Measurements from ENCODE around the gene KMT2B. TPM values are rescaled to one million over a fixed set of nuclear protein-coding genes. Genes with fewer than 3 reads are reported as not detected.

KMT2B gene
- polyA plus RNA-seq, 4 donors, result 24.2 to 42.6 (median 34.2) TPM

GRCh38 chr19:35776102-35776788 lies 58.4 kb downstream of the KMT2B start:
- no peak for DNase-seq (ENCODE audit: low read depth in 4 of 4, low spot score in 2 of 4)

GRCh38 chr19:35777086-35777841 lies 59.5 kb downstream of the KMT2B start:
- DNase-seq (ENCODE audit: low read depth in 4 of 4, low spot score in 2 of 4), result no peak

GRCh38 chr19:35777961-35778360 lies 60.2 kb downstream of the KMT2B start:
- no peak for DNase-seq (ENCODE audit: low read depth in 4 of 4, low spot score in 2 of 4)

- no peak for DNase-seq (ENCODE audit: low read depth in 4 of 4, low spot score in 2 of 4)
Measured at GRCh38 chr19:35779033-35779432, 61.2 kb downstream of the KMT2B start.

- DNase-seq (ENCODE audit: low read depth in 4 of 4, low spot score in 2 of 4), result no peak
Measured at GRCh38 chr19:35780058-35780457, 62.3 kb downstream of the KMT2B start.

- DNase-seq (ENCODE audit: low read depth in 4 of 4, low spot score in 2 of 4), result no peak
Measured at GRCh38 chr19:35780717-35781116, 62.9 kb downstream of the KMT2B start.

GRCh38 chr19:35781650-35782049 lies 63.8 kb downstream of the KMT2B start:
- no peak for DNase-seq (ENCODE audit: low read depth in 4 of 4, low spot score in 2 of 4)

GRCh38 chr19:35782589-35782988 lies 64.8 kb downstream of the KMT2B start:
- no peak for DNase-seq (ENCODE audit: low read depth in 4 of 4, low spot score in 2 of 4)

- no peak for DNase-seq (ENCODE audit: low read depth in 4 of 4, low spot score in 2 of 4)
Measured at GRCh38 chr19:35783469-35784434, 65.9 kb downstream of the KMT2B start.

GRCh38 chr19:35784503-35785338 lies 66.9 kb downstream of the KMT2B start:
- DNase-seq (ENCODE audit: low read depth in 4 of 4, low spot score in 2 of 4), result no peak

- no peak for DNase-seq (ENCODE audit: low read depth in 4 of 4, low spot score in 2 of 4)
Measured at GRCh38 chr19:35785339-35785627, 67.5 kb downstream of the KMT2B start.

- no peak for DNase-seq (ENCODE audit: low read depth in 4 of 4, low spot score in 2 of 4)
Measured at GRCh38 chr19:35786299-35787160, 68.7 kb downstream of the KMT2B start.

- DNase-seq (ENCODE audit: low read depth in 4 of 4, low spot score in 2 of 4), result no peak
Measured at GRCh38 chr19:35787227-35787799, 69.5 kb downstream of the KMT2B start.

Other genes with a start within 250 kb of the KMT2B start
- 1 to 10 TPM in 2 of 4 donors, under 1 TPM in 2; 0.48 to 2.1 (median 0.85) TPM for gene KRTDAP, start 227.5 kb upstream of the KMT2B start, polyA plus RNA-seq (ENCODE audit: insufficient read length in 4 of 4)
- gene DMKN, start 204.4 kb upstream of the KMT2B start, polyA plus RNA-seq (ENCODE audit: insufficient read length in 4 of 4), result 100 to 1,000 TPM in 2 of 4 donors, 10 to 100 TPM in 2; 69.7 to 135 (median 107) TPM
- under 1 TPM in 3 of 4 donors, not detected in 1; 0.10 to 0.24 (median 0.21) TPM for gene SBSN, start 189.7 kb upstream of the KMT2B start, polyA plus RNA-seq (ENCODE audit: insufficient read length in 4 of 4)
- not detected for gene GAPDHS, start 184.5 kb upstream of the KMT2B start, polyA plus RNA-seq (ENCODE audit: insufficient read length in 4 of 4)
- gene TMEM147, start 172.4 kb upstream of the KMT2B start, polyA plus RNA-seq (ENCODE audit: insufficient read length in 4 of 4), result 100 to 1,000 TPM in 2 of 4 donors, 10 to 100 TPM in 2; 80.6 to 113 (median 93.9) TPM
- gene ATP4A, start 154.3 kb upstream of the KMT2B start, polyA plus RNA-seq (ENCODE audit: insufficient read length in 4 of 4), result under 1 TPM in 1 of 4 donors, not detected in 3; 0.05 TPM
- not detected for gene PMIS2, start 131.8 kb upstream of the KMT2B start, polyA plus RNA-seq (ENCODE audit: insufficient read length in 4 of 4)
- gene HAUS5, start 105.3 kb upstream of the KMT2B start, polyA plus RNA-seq (ENCODE audit: insufficient read length in 4 of 4), result 10 to 100 TPM; 18.2 to 30.9 (median 26.9) TPM
- 10 to 100 TPM; 57.1 to 94.4 (median 73.3) TPM for gene RBM42, start 89.0 kb upstream of the KMT2B start, polyA plus RNA-seq (ENCODE audit: insufficient read length in 4 of 4)
- 1 to 10 TPM; 1.1 to 3.6 (median 2.6) TPM for gene ETV2, start 76.3 kb upstream of the KMT2B start, polyA plus RNA-seq (ENCODE audit: insufficient read length in 4 of 4)
- gene COX6B1, start 69.7 kb upstream of the KMT2B start, polyA plus RNA-seq (ENCODE audit: insufficient read length in 4 of 4), result 100 to 1,000 TPM; 302 to 435 (median 348) TPM
- 10 to 100 TPM in 3 of 4 donors, 1 to 10 TPM in 1; 9.8 to 26.7 (median 15.8) TPM for gene UPK1A, start 51.5 kb upstream of the KMT2B start, polyA plus RNA-seq (ENCODE audit: insufficient read length in 4 of 4)
- gene ZBTB32, start 13.4 kb upstream of the KMT2B start, polyA plus RNA-seq (ENCODE audit: insufficient read length in 4 of 4), result under 1 TPM; 0.17 to 0.91 (median 0.44) TPM
- gene IGFLR1, start 24.4 kb downstream of the KMT2B start, polyA plus RNA-seq (ENCODE audit: insufficient read length in 4 of 4), result 1 to 10 TPM; 2.8 to 4.6 (median 3.7) TPM
- gene U2AF1L4, start 27.4 kb downstream of the KMT2B start, polyA plus RNA-seq (ENCODE audit: insufficient read length in 4 of 4), result 10 to 100 TPM; 15.7 to 21.8 (median 19.7) TPM
- 10 to 100 TPM; 54.5 to 78.6 (median 66.5) TPM for gene PSENEN, start 27.6 kb downstream of the KMT2B start, polyA plus RNA-seq (ENCODE audit: insufficient read length in 4 of 4)
- 10 to 100 TPM; 11.5 to 13.0 (median 12.4) TPM for gene LIN37, start 30.6 kb downstream of the KMT2B start, polyA plus RNA-seq (ENCODE audit: insufficient read length in 4 of 4)
- 10 to 100 TPM; 19.4 to 32.3 (median 25.1) TPM for gene HSPB6, start 39.0 kb downstream of the KMT2B start, polyA plus RNA-seq (ENCODE audit: insufficient read length in 4 of 4)
- 10 to 100 TPM; 11.5 to 28.6 (median 18.2) TPM for gene PROSER3, start 40.2 kb downstream of the KMT2B start, polyA plus RNA-seq (ENCODE audit: insufficient read length in 4 of 4)
- gene ARHGAP33, start 57.6 kb downstream of the KMT2B start, polyA plus RNA-seq (ENCODE audit: insufficient read length in 4 of 4), result 10 to 100 TPM; 10.9 to 53.7 (median 30.0) TPM
- gene PRODH2, start 94.8 kb downstream of the KMT2B start, polyA plus RNA-seq (ENCODE audit: insufficient read length in 4 of 4), result 10 to 100 TPM; 24.2 to 60.6 (median 39.9) TPM
- gene NPHS1, start 134.5 kb downstream of the KMT2B start, polyA plus RNA-seq (ENCODE audit: insufficient read length in 4 of 4), result 100 to 1,000 TPM; 101 to 226 (median 168) TPM
- gene KIRREL2, start 138.9 kb downstream of the KMT2B start, polyA plus RNA-seq (ENCODE audit: insufficient read length in 4 of 4), result 10 to 100 TPM in 3 of 4 donors, 1 to 10 TPM in 1; 7.7 to 12.8 (median 11.5) TPM
- 10 to 100 TPM; 19.3 to 32.8 (median 28.3) TPM for gene APLP1, start 150.6 kb downstream of the KMT2B start, polyA plus RNA-seq (ENCODE audit: insufficient read length in 4 of 4)
- gene NFKBID, start 182.5 kb downstream of the KMT2B start, polyA plus RNA-seq (ENCODE audit: insufficient read length in 4 of 4), result 1 to 10 TPM; 1.3 to 6.0 (median 4.1) TPM
- gene HCST, start 184.5 kb downstream of the KMT2B start, polyA plus RNA-seq (ENCODE audit: insufficient read length in 4 of 4), result 1 to 10 TPM; 3.0 to 4.5 (median 3.4) TPM
- gene TYROBP, start 190.3 kb downstream of the KMT2B start, polyA plus RNA-seq (ENCODE audit: insufficient read length in 4 of 4), result 10 to 100 TPM in 2 of 4 donors, 1 to 10 TPM in 2; 8.2 to 13.5 (median 11.1) TPM
- gene LRFN3, start 218.4 kb downstream of the KMT2B start, polyA plus RNA-seq (ENCODE audit: insufficient read length in 4 of 4), result 10 to 100 TPM in 3 of 4 donors, 1 to 10 TPM in 1; 8.6 to 19.9 (median 14.3) TPM